BJ (cell line): ENCODE data around the gene RNF213. TPM values are rescaled to one million over a fixed set of nuclear protein-coding genes. Genes with fewer than 3 reads are reported as not detected.

Experiments
- CTCF ChIA-PET: fragments of 350-600 bp; formaldehyde crosslinking; extraction: SDS; loops from one replicate; lab custom pipeline; 2021; ENCODE audit warnings: antibody characterized with exemption, inconsistent platforms; lab: Yijun Ruan, JAX
- POLR2A ChIA-PET: fragments of 300-600 bp; sonication (Branson Sonifier 250); formaldehyde crosslinking; extraction: SDS; loops from one replicate; lab custom pipeline; 2021; ENCODE audit warnings: antibody characterized with exemption; lab: Charles Lee
- DNase-seq: peaks from one replicate; pipeline ENCODE4 v3.0.0-alpha.2; 2011; ENCODE audit warnings: low read depth
- H3K27me3 ChIP-seq: 2 replicates; pipeline ENCODE4 v1.6.0; 2011; ENCODE audit warnings: low read length; ENCODE audit not compliant: control insufficient read depth, insufficient read depth
- H3K36me3 ChIP-seq: 2 replicates; pipeline ENCODE4 v1.5.1; 2011; ENCODE audit warnings: low read length; ENCODE audit not compliant: control insufficient read depth, insufficient read depth
- H3K4me3 ChIP-seq: 2 replicates; pipeline ENCODE4 v1.5.1; 2011; ENCODE audit warnings: low read depth, mild to moderate bottlenecking, control low read depth, low read length
- CTCF ChIP-seq: IDR thresholded peaks from 2 replicates; pipeline ENCODE4 v1.5.1; 2011; ENCODE audit warnings: low read depth, mild to moderate bottlenecking, control low read depth, inconsistent platforms, low read length, moderate library complexity; ENCODE audit not compliant: insufficient read depth
- polyA plus RNA-seq: library from polyadenylated mRNA; depleted of rRNA; stranded (reverse); fragments of >200 nt; gene quantifications from 2 replicates; pipeline ENCODE4 v1.2.3, GENCODE V29; 2011

The RNF213 gene
- polyA plus RNA-seq, 1 experiment, result 53.1 TPM

- no peak for DNase-seq
- no peak overlapping the region for H3K4me3 ChIP-seq
- H3K36me3 ChIP-seq, result peaks cover 56% of the 10 kb centered on the region
- ChIA-PET POLR2A (no interaction called here), CTCF (no interaction called here)
- TF ChIP-seq CTCF, result no peak
- no peaks in the 10 kb centered on the region for H3K27me3 ChIP-seq
These were observed 31.2 kb downstream of the RNF213 start for GRCh38 chr17:80291691-80292487.

- no peak for TF ChIP-seq CTCF
- H3K36me3 ChIP-seq, result peaks cover 56% of the 10 kb centered on the region
- no peaks in the 10 kb centered on the region for H3K27me3 ChIP-seq
- DNase-seq, result no peak
- CTCF ChIA-PET, result interaction anchor here (0.6 kb wide), 1 partner anchor 69 kb away, joined by 3 read pairs; no protein-coding TSS in a partner anchor
- H3K4me3 ChIP-seq, result no peak overlapping the region
- POLR2A ChIA-PET, result no interaction called here
These were observed 31.9 kb downstream of the RNF213 start for GRCh38 chr17:80292521-80292971.

GRCh38 chr17:80294210-80294609 is 33.6 kb downstream of the RNF213 start:
- H3K36me3 ChIP-seq, result peaks cover 48% of the 10 kb centered on the region
- POLR2A ChIA-PET, result no interaction called here
- CTCF ChIA-PET, result no interaction called here

GRCh38 chr17:80294653-80295052 is 34.0 kb downstream of the RNF213 start:
- no peak for TF ChIP-seq CTCF
- CTCF ChIA-PET, result no interaction called here

More at GRCh38 chr17:80294210-80294609, 33.6 kb downstream of the RNF213 start:
- DNase-seq, result no peak
- Histone ChIP-seq H3K4me3 (no peak overlapping the region), H3K27me3 (no peaks in the 10 kb centered on the region)
- no peak for TF ChIP-seq CTCF

GRCh38 chr17:80295146-80295545 is 34.5 kb downstream of the RNF213 start:
- CTCF ChIA-PET, result no interaction called here
- H3K36me3 ChIP-seq, result peaks cover 43% of the 10 kb centered on the region
- POLR2A ChIA-PET, result no interaction called here

More at GRCh38 chr17:80294653-80295052, 34.0 kb downstream of the RNF213 start:
- no peaks in the 10 kb centered on the region for H3K27me3 ChIP-seq
- peaks cover 48% of the 10 kb centered on the region for H3K36me3 ChIP-seq
- POLR2A ChIA-PET, result no interaction called here
- H3K4me3 ChIP-seq, result no peak overlapping the region
- DNase-seq, result no peak

More at GRCh38 chr17:80295146-80295545, 34.5 kb downstream of the RNF213 start:
- H3K4me3 ChIP-seq, result no peak overlapping the region
- no peak for TF ChIP-seq CTCF
- no peaks in the 10 kb centered on the region for H3K27me3 ChIP-seq
- DNase-seq, result no peak
